IMR-90 (cell line): ENCODE data around the gene DAAM1. TPM values are rescaled to one million over a fixed set of nuclear protein-coding genes. Genes with fewer than 3 reads are reported as not detected.

Experiments used
- ATAC-seq: fragments of 200-7000 bp; cut with Tn5 transposase; 2 replicates; pipeline ENCODE4 v1.9.1; 2020; ENCODE audit warnings: low read depth, mild to moderate bottlenecking, moderate library complexity
- BruUV-seq: library from RNA; stranded (reverse); fragments of 400-500 nt; replicated peaks from 2 replicates; lab custom pipeline; 2021; lab: Mats Ljungman, UMichigan
- CTCF ChIA-PET: fragments of 300-600 bp; formaldehyde crosslinking; extraction: SDS; loops from one replicate; lab custom pipeline; 2021; ENCODE audit warnings: antibody characterized with exemption; lab: Yijun Ruan, JAX
- POLR2A ChIA-PET: fragments of 300-600 bp; sonication (Branson Sonifier 250); formaldehyde crosslinking; loops from one replicate; lab custom pipeline; 2022; ENCODE audit warnings: antibody characterized with exemption; ENCODE audit not compliant: unreplicated experiment; lab: Charles Lee
- DNase-seq: peaks from one replicate; pipeline ENCODE4 v3.0.0; 2013
- H2AFZ ChIP-seq: replicated peaks from 2 replicates; pipeline ENCODE3; 2013; ENCODE audit warnings: low read length, mild to moderate bottlenecking; ENCODE audit not compliant: poor library complexity
- H2AK5ac ChIP-seq: 2 replicates; pipeline ENCODE4 v1.6.1; 2013; ENCODE audit warnings: low read depth, low read length, inconsistent platforms
- H2AK9ac ChIP-seq: replicated peaks from 2 replicates; pipeline ENCODE3; 2013; ENCODE audit warnings: mild to moderate bottlenecking, low read depth, low read length, moderate library complexity; ENCODE audit not compliant: poor library complexity
- H2BK120ac ChIP-seq: 2 replicates; pipeline ENCODE4 v1.6.1; 2013; ENCODE audit warnings: low read depth, low read length, inconsistent platforms
- H2BK15ac ChIP-seq: 3 replicates; pipeline ENCODE4 v1.6.1; 2013; ENCODE audit warnings: low read depth, low read length, inconsistent platforms
- H2BK20ac ChIP-seq: 2 replicates; pipeline ENCODE4 v1.6.1; 2013; ENCODE audit warnings: low read depth, mild to moderate bottlenecking, inconsistent platforms, low read length, moderate library complexity
- H2BK5ac ChIP-seq: 2 replicates; pipeline ENCODE4 v1.6.1; 2013; ENCODE audit warnings: mild to moderate bottlenecking, low read depth, low read length, inconsistent platforms; ENCODE audit not compliant: poor library complexity, severe bottlenecking
- H3K14ac ChIP-seq: replicated peaks from 2 replicates; pipeline ENCODE4 v1.6.1; 2013; ENCODE audit warnings: low read depth, low read length, inconsistent platforms
- H3K18ac ChIP-seq: 2 replicates; pipeline ENCODE4 v1.6.1; 2013; ENCODE audit warnings: low read depth, low read length, control low read depth
- H3K23ac ChIP-seq: 2 replicates; pipeline ENCODE4 v1.6.1; 2013; ENCODE audit warnings: low read depth, low read length, inconsistent platforms
- H3K27ac ChIP-seq: 2 replicates; pipeline ENCODE4 v1.5.1; 2013; ENCODE audit warnings: mild to moderate bottlenecking, control low read depth, low read length; ENCODE audit not compliant: insufficient read depth
- H3K27me3 ChIP-seq: 2 replicates; pipeline ENCODE4 v1.6.1; 2013; ENCODE audit warnings: low read length; ENCODE audit not compliant: control insufficient read depth, insufficient read depth
- H3K36me3 ChIP-seq: 2 replicates; pipeline ENCODE4 v1.6.1; 2013; ENCODE audit warnings: low read length, mixed read lengths; ENCODE audit not compliant: control insufficient read depth, insufficient read depth
- H3K4ac ChIP-seq: 2 replicates; pipeline ENCODE4 v1.6.1; 2013; ENCODE audit warnings: low read depth, low read length, inconsistent platforms
- H3K4me1 ChIP-seq: 2 replicates; pipeline ENCODE4 v1.6.1; 2013; ENCODE audit warnings: low read length, mixed read lengths; ENCODE audit not compliant: control insufficient read depth, insufficient read depth
- H3K4me2 ChIP-seq: 2 replicates; pipeline ENCODE4 v1.6.1; 2013; ENCODE audit warnings: low read depth, mild to moderate bottlenecking, control low read depth, low read length, moderate library complexity
- H3K4me3 ChIP-seq: 2 replicates; pipeline ENCODE4 v1.5.1; 2013; ENCODE audit warnings: low read depth, mild to moderate bottlenecking, control low read depth, low read length, moderate library complexity; ENCODE audit not compliant: insufficient read depth
- H3K56ac ChIP-seq: 2 replicates; pipeline ENCODE4 v1.6.1; 2013; ENCODE audit warnings: low read length, inconsistent platforms; ENCODE audit not compliant: insufficient read depth; ENCODE audit errors: extremely low read depth
- H3K79me1 ChIP-seq, 2 experiments: 2 replicates each; pipeline ENCODE4 v1.6.1; 2013; ENCODE audit warnings: low read length in 2 of 2, inconsistent platforms in 1 of 2, low read depth in 1 of 2
- H3K9ac ChIP-seq: 2 replicates; pipeline ENCODE4 v1.6.1; 2013; ENCODE audit warnings: low read depth, low read length, control low read depth
- H3K9me1 ChIP-seq: 2 replicates; pipeline ENCODE4 v1.6.1; 2013; ENCODE audit warnings: low read length, inconsistent platforms; ENCODE audit not compliant: insufficient read depth
- H3K9me3 ChIP-seq: 2 replicates; pipeline ENCODE4 v1.6.1; 2013; ENCODE audit warnings: low read length; ENCODE audit not compliant: control insufficient read depth, insufficient read depth
- H4K20me1 ChIP-seq: 2 replicates; pipeline ENCODE4 v1.6.1; 2013; ENCODE audit warnings: low read length, inconsistent platforms; ENCODE audit not compliant: insufficient read depth
- H4K5ac ChIP-seq: 2 replicates; pipeline ENCODE4 v1.6.1; 2013; ENCODE audit warnings: mild to moderate bottlenecking, low read depth, low read length, control low read depth
- H4K8ac ChIP-seq, 2 experiments: 2 replicates each; pipeline ENCODE4 v1.6.1; 2013; ENCODE audit warnings: low read depth in 2 of 2, low read length in 2 of 2, control low read depth in 1 of 2, inconsistent platforms in 1 of 2
- H4K91ac ChIP-seq: 2 replicates; pipeline ENCODE4 v1.6.1; 2013; ENCODE audit warnings: low read depth, low read length, inconsistent platforms; ENCODE audit not compliant: insufficient read depth
- BHLHE40 ChIP-seq: fragments of 150-350 bp; IDR thresholded peaks from 2 replicates; pipeline ENCODE4 v1.6.1; 2016; ENCODE audit warnings: mild to moderate bottlenecking, low read depth, low read length
- CHD1 ChIP-seq: IDR thresholded peaks from 2 replicates; pipeline ENCODE4 v1.6.1; 2012; ENCODE audit warnings: low read depth, low read length, improper control_type of control experiment
- CTCF ChIP-seq: conservative IDR thresholded peaks from 2 replicates; pipeline ENCODE4 v1.5.1; 2012; ENCODE audit warnings: mild to moderate bottlenecking, low read depth, low read length, improper control_type of control experiment
- ELK1 ChIP-seq: fragments of 150-350 bp; IDR thresholded peaks from 2 replicates; pipeline ENCODE4 v1.6.1; 2016; ENCODE audit warnings: low read depth, mild to moderate bottlenecking, low read length, moderate library complexity, borderline replicate concordance
- FOS ChIP-seq: fragments of 150-350 bp; IDR thresholded peaks from 2 replicates; pipeline ENCODE4 v1.6.1; 2016; ENCODE audit warnings: low read depth, low read length
- MAFK ChIP-seq: IDR thresholded peaks from 2 replicates; pipeline ENCODE4 v1.6.1; 2012; ENCODE audit warnings: low read depth, low read length, improper control_type of control experiment
- MAZ ChIP-seq: IDR thresholded peaks from 2 replicates; pipeline ENCODE4 v1.6.1; 2012; ENCODE audit warnings: low read depth, mild to moderate bottlenecking, low read length, improper control_type of control experiment, moderate library complexity, borderline replicate concordance
- RFX5 ChIP-seq: IDR thresholded peaks from 2 replicates; pipeline ENCODE4 v1.8.0; 2012; ENCODE audit warnings: low read depth, mild to moderate bottlenecking, low read length, moderate library complexity
- USF2 ChIP-seq: fragments of 150-350 bp; IDR thresholded peaks from 2 replicates; pipeline ENCODE4 v1.6.1; 2017; ENCODE audit warnings: mild to moderate bottlenecking, antibody characterized with exemption, low read length, low read depth
- WGBS, 2 experiments: methylation state at CpG; one replicate each; pipeline versions ENCODE4 v1.1.5 to v1.1.7; 2013; ENCODE audit warnings: missing lambda C conversion rate in 2 of 2; ENCODE audit not compliant: insufficient read length in 1 of 2; ENCODE audit errors: extremely low coverage in 2 of 2; 5-methylcytosine and 5-hydroxymethylcytosine counted together
- dilution Hi-C: fragments of 300-500 bp; cut with HindIII; formaldehyde crosslinking; loops from one replicate; pipeline ENCODE4 v1.14.3; 2018; ENCODE audit warnings: low sequenced_read_pairs; ENCODE audit not compliant: unreplicated experiment
- in situ Hi-C: fragments of 300-500 bp; cut with MboI; formaldehyde crosslinking; loops from 3 replicates; pipeline ENCODE4 v1.14.3; 2019; ENCODE audit warnings: low sequenced_read_pairs, inconsistent platforms, mixed read lengths
- intact Hi-C: fragments of 100-400 bp; cut with micrococcal nuclease; formaldehyde crosslinking; loops from 2 replicates; pipeline ENCODE4 v1.10.0; 2022
- polyA plus RNA-seq, 3 experiments: library from polyadenylated mRNA; depleted of rRNA; stranded (reverse); fragments of >200 nt; gene quantifications; 2 replicates each; pipeline ENCODE4 v1.2.3, GENCODE V29; 2012; ENCODE audit warnings: low replicate concordance in 1 of 3
- total RNA-seq: library from RNA; depleted of rRNA; stranded (reverse); fragments of >200 nt; gene quantifications from 2 replicates; pipeline ENCODE4 v1.2.3, GENCODE V29; 2012

The DAAM1 gene
- total and polyA plus RNA-seq, 2 of the 4 experiments (the other 2 are of a cell fraction) = 4.8 to 5.4 TPM

- H4K5ac ChIP-seq = no peak overlapping the region
Measured at GRCh38 chr14:59317798-59318505, 129.5 kb downstream of the DAAM1 start.

More at GRCh38 chr14:59317798-59318505, 129.5 kb downstream of the DAAM1 start:
- no peak overlapping the region for H4K8ac ChIP-seq
- H3K4me3 ChIP-seq = no peak overlapping the region
- no peak overlapping the region for H2BK5ac ChIP-seq
- TF ChIP-seq MAZ (no peak), FOS (no peak), CTCF (no peak), USF2 (no peak), BHLHE40 (no peak), MAFK (no peak), CHD1 (no peak), ELK1 (no peak), RFX5 (no peak)
- no TSS peak for BruUV-seq
- intact Hi-C loops (no loop called here), dilution Hi-C loops (no loop called here), in situ Hi-C loops (no loop called here)
- no peak overlapping the region for H2BK120ac ChIP-seq
- no peak overlapping the region for H3K4ac ChIP-seq
- H3K9me3 ChIP-seq = no peaks in the 10 kb centered on the region
- DNase-seq (no peak), ATAC-seq (no peak)
- no peak overlapping the region for H2AFZ ChIP-seq
- H3K36me3 ChIP-seq = no peaks in the 10 kb centered on the region
- H3K4me2 ChIP-seq = no peak overlapping the region
- CTCF ChIA-PET = no interaction called here
- H3K56ac ChIP-seq = no peak overlapping the region
- H3K27ac ChIP-seq = no peak overlapping the region
- H3K9me1 ChIP-seq = no peaks in the 10 kb centered on the region
- H4K91ac ChIP-seq = no peak overlapping the region
- H3K27me3 ChIP-seq = no peaks in the 10 kb centered on the region
- no peak overlapping the region for H3K9ac ChIP-seq
- no peak overlapping the region for H2AK5ac ChIP-seq
- H2AK9ac ChIP-seq = no peak overlapping the region
- POLR2A ChIA-PET = no interaction called here
- H3K23ac ChIP-seq = no peak overlapping the region
- no peaks in the 10 kb centered on the region for H4K20me1 ChIP-seq
- WGBS, 2 experiments = 100% methylated on average over 2 of the region's 5 CpGs; no CpG with 5 or more reads in 1 of the 2 experiments
- peaks cover 0 to 3% of the 10 kb centered on the region in 2 experiments; a peak in 1 of 4 replicates for H3K79me1 ChIP-seq
- H3K4me1 ChIP-seq = peaks cover 2% of the 10 kb centered on the region; the same call in 1 of the 2 replicates
- H3K18ac ChIP-seq = no peak overlapping the region
- H2BK20ac ChIP-seq = no peak overlapping the region
- no peak overlapping the region; the same call in 2 of the 3 replicates for H2BK15ac ChIP-seq
- no peak overlapping the region for H3K14ac ChIP-seq
